ENCODE measurements around the gene BTBD9. TPM values are rescaled to one million over a fixed set of nuclear protein-coding genes. Genes with fewer than 3 reads are reported as not detected.
"Not testable (repeated sequence)": the region's sequence is repeated elsewhere in the genome, so short reads cannot be mapped to it uniquely, and the experiment has no call there.

BTBD9 gene
- total RNA-seq, 2 donors from 2014 or later: 16.2 to 28.3 TPM

- Mint-ChIP-seq H3K4me1 (peaks cover 42% of the 10 kb centered on the region), H3K27ac (no peak overlapping the region)
- no peak for ATAC-seq (replicated peaks)
These were observed 5.2 kb downstream of the BTBD9 start for GRCh38 chr6:38634518-38634917.

GRCh38 chr6:38632490-38632889 is 7.2 kb downstream of the BTBD9 start:
- Mint-ChIP-seq H3K36me3 (ENCODE audit: low read depth) (no peaks in the 10 kb centered on the region), H3K4me1 (peaks cover 31% of the 10 kb centered on the region), H3K27me3 (no peaks in the 10 kb centered on the region), H3K4me3 (no peak overlapping the region), H3K27ac (no peak overlapping the region), H3K9me3 (no peaks in the 10 kb centered on the region)
- no peak for ATAC-seq (replicated peaks)

More at GRCh38 chr6:38634518-38634917, 5.2 kb downstream of the BTBD9 start:
- Mint-ChIP-seq H3K36me3 (ENCODE audit: low read depth) (no peaks in the 10 kb centered on the region), H3K4me3 (no peak overlapping the region), H3K9me3 (no peaks in the 10 kb centered on the region), H3K27me3 (no peaks in the 10 kb centered on the region)

GRCh38 chr6:38631186-38631783 is 8.4 kb downstream of the BTBD9 start:
- peaks cover 24% of the 10 kb centered on the region for H3K4me1 Mint-ChIP-seq
- no peak overlapping the region for H3K27ac Mint-ChIP-seq
- no peak for ATAC-seq (replicated peaks)
- no peaks in the 10 kb centered on the region for H3K27me3 Mint-ChIP-seq
- no peak overlapping the region for H3K4me3 Mint-ChIP-seq
- H3K9me3 Mint-ChIP-seq: no peaks in the 10 kb centered on the region
- H3K36me3 Mint-ChIP-seq (ENCODE audit: low read depth): no peaks in the 10 kb centered on the region

GRCh38 chr6:38625217-38625616 is 14.5 kb downstream of the BTBD9 start:
- Mint-ChIP-seq H3K27me3 (no peaks in the 10 kb centered on the region), H3K9me3 (no peaks in the 10 kb centered on the region), H3K36me3 (ENCODE audit: low read depth) (no peaks in the 10 kb centered on the region), H3K4me1 (peaks cover 21% of the 10 kb centered on the region), H3K27ac (no peak overlapping the region), H3K4me3 (no peak overlapping the region)
- ATAC-seq (replicated peaks): no peak

- H3K27me3 Mint-ChIP-seq; H3K27ac Mint-ChIP-seq; H3K9me3 Mint-ChIP-seq; H3K4me3 Mint-ChIP-seq; H3K36me3 Mint-ChIP-seq (ENCODE audit: low read depth); ATAC-seq (replicated peaks): not testable (repeated sequence)
- peaks cover 11% of the 10 kb centered on the region for H3K4me1 Mint-ChIP-seq
These were observed 20.4 kb downstream of the BTBD9 start for GRCh38 chr6:38619342-38619741.

- H3K27me3 Mint-ChIP-seq; ATAC-seq (replicated peaks); H3K4me3 Mint-ChIP-seq; H3K4me1 Mint-ChIP-seq; H3K27ac Mint-ChIP-seq; H3K36me3 Mint-ChIP-seq (ENCODE audit: low read depth); H3K9me3 Mint-ChIP-seq: not testable (repeated sequence)
These were observed 21.4 kb downstream of the BTBD9 start for GRCh38 chr6:38618301-38618700.

GRCh38 chr6:38617856-38618255 is 21.9 kb downstream of the BTBD9 start:
- Mint-ChIP-seq H3K4me1 (peaks cover 4% of the 10 kb centered on the region), H3K4me3 (no peak overlapping the region), H3K27me3 (no peaks in the 10 kb centered on the region), H3K27ac (no peak overlapping the region), H3K9me3 (no peaks in the 10 kb centered on the region), H3K36me3 (ENCODE audit: low read depth) (no peaks in the 10 kb centered on the region)
- ATAC-seq (replicated peaks): no peak

- Mint-ChIP-seq H3K4me3 (no peak overlapping the region), H3K27ac (no peak overlapping the region), H3K27me3 (no peaks in the 10 kb centered on the region), H3K9me3 (no peaks in the 10 kb centered on the region), H3K4me1 (no peaks in the 10 kb centered on the region), H3K36me3 (ENCODE audit: low read depth) (no peaks in the 10 kb centered on the region)
- no peak for ATAC-seq (replicated peaks)
These were observed 27.4 kb downstream of the BTBD9 start for GRCh38 chr6:38612143-38612965.

GRCh38 chr6:38610050-38610625 is 29.6 kb downstream of the BTBD9 start:
- Mint-ChIP-seq H3K9me3 (no peaks in the 10 kb centered on the region), H3K27ac (no peak overlapping the region), H3K27me3 (no peaks in the 10 kb centered on the region), H3K36me3 (ENCODE audit: low read depth) (peaks cover 9% of the 10 kb centered on the region), H3K4me1 (no peaks in the 10 kb centered on the region), H3K4me3 (no peak overlapping the region)
- ATAC-seq (replicated peaks): no peak

- no peak overlapping the region for H3K27ac Mint-ChIP-seq
- no peak overlapping the region for H3K4me3 Mint-ChIP-seq
- ATAC-seq (replicated peaks): no peak
- H3K27me3 Mint-ChIP-seq: no peaks in the 10 kb centered on the region
- H3K4me1 Mint-ChIP-seq: peaks cover 9% of the 10 kb centered on the region
- H3K9me3 Mint-ChIP-seq: no peaks in the 10 kb centered on the region
- peaks cover 9% of the 10 kb centered on the region for H3K36me3 Mint-ChIP-seq (ENCODE audit: low read depth)
These were observed 35.0 kb downstream of the BTBD9 start for GRCh38 chr6:38604700-38605099.

- H3K27me3 Mint-ChIP-seq: no peaks in the 10 kb centered on the region
- no peak overlapping the region for H3K4me3 Mint-ChIP-seq
- no peaks in the 10 kb centered on the region for H3K9me3 Mint-ChIP-seq
- H3K27ac Mint-ChIP-seq: no peak overlapping the region
- no peak for ATAC-seq (replicated peaks)
- H3K36me3 Mint-ChIP-seq (ENCODE audit: low read depth): peaks cover 9% of the 10 kb centered on the region
- peaks cover 11% of the 10 kb centered on the region for H3K4me1 Mint-ChIP-seq
These were observed 35.8 kb downstream of the BTBD9 start for GRCh38 chr6:38603966-38604365.

- Mint-ChIP-seq H3K4me1 (peaks cover 11% of the 10 kb centered on the region), H3K36me3 (ENCODE audit: low read depth) (peaks cover 9% of the 10 kb centered on the region), H3K9me3 (no peaks in the 10 kb centered on the region), H3K4me3 (no peak overlapping the region), H3K27ac (no peak overlapping the region), H3K27me3 (no peaks in the 10 kb centered on the region)
- no peak for ATAC-seq (replicated peaks)
These were observed 36.2 kb downstream of the BTBD9 start for GRCh38 chr6:38603496-38603895.

- Mint-ChIP-seq H3K9me3 (no peaks in the 10 kb centered on the region), H3K27ac (no peak overlapping the region)
- ATAC-seq (replicated peaks): no peak
These were observed 39.7 kb downstream of the BTBD9 start for GRCh38 chr6:38599966-38600550.

GRCh38 chr6:38599261-38599660 is 40.5 kb downstream of the BTBD9 start:
- H3K4me3 Mint-ChIP-seq: no peak overlapping the region
- ATAC-seq (replicated peaks): no peak
- peaks cover 16% of the 10 kb centered on the region for H3K4me1 Mint-ChIP-seq
- H3K9me3 Mint-ChIP-seq: no peaks in the 10 kb centered on the region
- no peaks in the 10 kb centered on the region for H3K27me3 Mint-ChIP-seq
- H3K27ac Mint-ChIP-seq: no peak overlapping the region
- H3K36me3 Mint-ChIP-seq (ENCODE audit: low read depth): peaks cover 24% of the 10 kb centered on the region

More at GRCh38 chr6:38599966-38600550, 39.7 kb downstream of the BTBD9 start:
- H3K4me1 Mint-ChIP-seq: peaks cover 16% of the 10 kb centered on the region
- no peaks in the 10 kb centered on the region for H3K27me3 Mint-ChIP-seq
- peaks cover 24% of the 10 kb centered on the region for H3K36me3 Mint-ChIP-seq (ENCODE audit: low read depth)
- H3K4me3 Mint-ChIP-seq: no peak overlapping the region
